ENCODE data around the gene CDH12. TPM values are rescaled to one million over a fixed set of nuclear protein-coding genes. Genes with fewer than 3 reads are reported as not detected.

The CDH12 gene
- total and polyA plus RNA-seq, 10 of the 15 experiments (the other 5 are each of a cell fraction or from before 2014, with no cell fraction given) = 0.03 to 0.16 TPM; not detected in 8

DNA sequence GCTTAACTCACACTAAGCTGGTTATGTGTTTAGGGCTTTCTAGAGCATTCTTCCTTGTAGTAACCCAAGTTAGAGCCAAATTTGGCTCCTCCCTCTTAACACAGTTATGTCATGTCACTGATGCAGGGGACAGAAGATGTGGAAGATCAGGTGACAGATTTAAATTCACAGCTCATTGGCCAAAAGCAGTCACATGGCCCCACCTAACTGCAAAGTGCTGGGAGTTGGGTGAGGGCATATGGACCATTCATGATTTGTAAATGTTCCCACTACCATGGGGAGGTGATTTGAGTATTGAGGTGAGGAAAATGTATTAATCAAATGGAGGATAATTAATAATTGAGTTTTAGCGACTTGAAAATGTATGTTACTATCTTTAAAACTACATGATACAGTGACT lies 829.4 kb downstream of the CDH12 start:
- no TSS peak for BruUV-seq (replicated peaks)
- intact Hi-C loops (cut with micrococcal nuclease; ENCODE audit: unreplicated experiment) (no loop called here), in situ Hi-C loops (cut with MboI) (no loop called here)
- FAIRE-seq (no peak), ATAC-seq (no peak), DNase-seq (ENCODE audit: low read depth, low spot score) (no peak)
- 4% methylated on average over 1 of the region's 1 CpG for WGBS (ENCODE audit: insufficient coverage, insufficient replicate concordance, low lambda C conversion rate, missing lambda C conversion rate)
- ChIA-PET CTCF (no interaction called here), RAD21 (ENCODE audit: unreplicated experiment) (no interaction called here), POLR2A (no interaction called here), SMC1A (ENCODE audit: uncharacterized antibody, unreplicated experiment) (no interaction called here)
- Histone ChIP-seq H3K9ac (ENCODE audit: control insufficient read depth, insufficient read depth, low read length) (no peak overlapping the region), H3K4me1 (ENCODE audit: control insufficient read depth, insufficient read depth, low read length) (no peaks in the 10 kb centered on the region), H3K4me3 (no peak overlapping the region), H3K9me3 (replicated peaks; ENCODE audit: control insufficient read depth, insufficient read depth, low read length) (no peaks in the 10 kb centered on the region), H3K36me3 (ENCODE audit: control insufficient read depth in 2 of 2, insufficient read depth in 2 of 2, low read length in 1 of 2) (no peaks in the 10 kb centered on the region), H3K27me3 (replicated peaks in 1 of 2; ENCODE audit: control insufficient read depth in 2 of 2, insufficient read depth in 2 of 2, low read length in 1 of 2) (no peaks in the 10 kb centered on the region), H2AFZ (ENCODE audit: control insufficient read depth, low read depth, low read length) (no peak overlapping the region), H4K20me1 (ENCODE audit: control insufficient read depth, insufficient read depth) (no peaks in the 10 kb centered on the region), H3K4me2 (ENCODE audit: control insufficient read depth, insufficient read depth) (no peak overlapping the region), H3K27ac (ENCODE audit: control insufficient read depth, insufficient read depth) (no peak overlapping the region), H3K79me2 (ENCODE audit: control insufficient read depth, insufficient read depth, low read length) (no peaks in the 10 kb centered on the region)
- no peak for TF ChIP-seq CUX1 (IDR thresholded peaks at IDR 0.05; ENCODE audit: insufficient replicate concordance, low read depth, low read length)
- TF ChIP-seq TAF1 (IDR thresholded peaks at IDR 0.05; ENCODE audit: borderline replicate concordance, low read depth, low read length) = no peak
- TF ChIP-seq SIX5 (IDR thresholded peaks at IDR 0.05; ENCODE audit: low read depth, low read length, severe bottlenecking) = no peak
- no peak for TF ChIP-seq ZNF207 (IDR thresholded peaks at IDR 0.05; ENCODE audit: borderline replicate concordance)
- TF ChIP-seq POU2F2 (IDR thresholded peaks at IDR 0.05; ENCODE audit: borderline replicate concordance, low read depth, low read length) = no peak
- no peak for TF ChIP-seq FOXK2 (IDR thresholded peaks at IDR 0.05)
- TF ChIP-seq, protein P1, sequence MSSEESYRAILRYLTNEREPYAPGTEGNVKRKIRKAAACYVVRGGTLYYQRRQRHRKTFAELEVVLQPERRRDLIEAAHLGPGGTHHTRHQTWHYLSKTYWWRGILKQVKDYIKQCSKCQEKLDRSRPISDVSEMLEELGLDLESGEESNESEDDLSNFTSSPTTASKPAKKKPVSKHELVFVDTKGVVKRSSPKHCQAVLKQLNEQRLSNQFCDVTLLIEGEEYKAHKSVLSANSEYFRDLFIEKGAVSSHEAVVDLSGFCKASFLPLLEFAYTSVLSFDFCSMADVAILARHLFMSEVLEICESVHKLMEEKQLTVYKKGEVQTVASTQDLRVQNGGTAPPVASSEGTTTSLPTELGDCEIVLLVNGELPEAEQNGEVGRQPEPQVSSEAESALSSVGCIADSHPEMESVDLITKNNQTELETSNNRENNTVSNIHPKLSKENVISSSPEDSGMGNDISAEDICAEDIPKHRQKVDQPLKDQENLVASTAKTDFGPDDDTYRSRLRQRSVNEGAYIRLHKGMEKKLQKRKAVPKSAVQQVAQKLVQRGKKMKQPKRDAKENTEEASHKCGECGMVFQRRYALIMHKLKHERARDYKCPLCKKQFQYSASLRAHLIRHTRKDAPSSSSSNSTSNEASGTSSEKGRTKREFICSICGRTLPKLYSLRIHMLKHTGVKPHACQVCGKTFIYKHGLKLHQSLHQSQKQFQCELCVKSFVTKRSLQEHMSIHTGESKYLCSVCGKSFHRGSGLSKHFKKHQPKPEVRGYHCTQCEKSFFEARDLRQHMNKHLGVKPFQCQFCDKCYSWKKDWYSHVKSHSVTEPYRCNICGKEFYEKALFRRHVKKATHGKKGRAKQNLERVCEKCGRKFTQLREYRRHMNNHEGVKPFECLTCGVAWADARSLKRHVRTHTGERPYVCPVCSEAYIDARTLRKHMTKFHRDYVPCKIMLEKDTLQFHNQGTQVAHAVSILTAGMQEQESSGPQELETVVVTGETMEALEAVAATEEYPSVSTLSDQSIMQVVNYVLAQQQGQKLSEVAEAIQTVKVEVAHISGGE (CRISPR knock-in tag; IDR thresholded peaks at IDR 0.05) = no peak
- TF ChIP-seq CEBPZ (IDR thresholded peaks at IDR 0.05; ENCODE audit: low read depth, low read length) = no peak
- TF ChIP-seq SUZ12 (IDR thresholded peaks at IDR 0.05; ENCODE audit: unreplicated experiment) = no peak
- TF ChIP-seq ELK1 (IDR thresholded peaks at IDR 0.05; ENCODE audit: low read depth, low read length) = no peak
- TF ChIP-seq ETV6 (conservative IDR thresholded peaks at IDR 0.05 in 1 of 2, IDR thresholded peaks at IDR 0.05 in 1 of 2; ENCODE audit: borderline replicate concordance in 1 of 2, low read depth in 1 of 2) = no peak

Data from GM12878 (cell line).